HG03097 (cell line): ENCODE measurements around the gene COLEC12.

Experiments used
- ATAC-seq: cut with Tn5 transposase; IDR thresholded peaks from one replicate; pipeline ENCODE4 v1.9.1; 2021; ENCODE audit not compliant: unreplicated experiment, low FRiP score

The COLEC12 gene

DNA sequence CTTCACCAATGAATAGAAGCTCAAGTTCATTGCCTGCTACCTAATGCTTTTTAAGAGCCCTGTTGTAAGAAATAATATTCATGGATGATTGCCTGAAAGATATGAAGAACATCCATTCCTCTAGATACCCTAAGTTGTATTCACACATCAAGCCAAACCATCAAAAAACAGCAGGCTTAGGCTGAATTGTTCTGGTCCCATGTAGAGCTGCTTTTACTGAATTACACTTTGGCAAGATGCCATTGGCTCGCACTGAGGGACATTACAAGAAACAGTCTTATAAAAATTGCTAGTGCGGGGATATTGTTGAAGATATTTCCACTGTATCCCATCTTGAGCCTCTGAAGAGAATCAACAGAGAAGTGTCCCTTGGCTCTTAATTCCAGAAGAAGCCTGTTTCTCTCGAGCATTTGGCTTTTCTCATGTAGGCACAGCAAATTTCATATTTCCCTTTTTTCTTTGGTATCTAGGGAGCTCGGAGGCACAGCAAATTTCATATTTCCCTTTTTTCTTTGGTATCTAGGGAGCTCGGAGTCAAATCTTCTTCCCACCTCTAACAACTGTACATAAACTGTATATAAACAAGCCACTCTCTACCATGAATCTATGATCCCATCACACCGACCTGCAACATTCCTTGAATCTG is 107.5 kb downstream of the COLEC12 start:
- no peak for ATAC-seq

GRCh38 chr18:390741-391478 is 109.6 kb downstream of the COLEC12 start:
- no peak for ATAC-seq

GRCh38 chr18:389658-390357 is 110.7 kb downstream of the COLEC12 start:
- ATAC-seq, result no peak

DNA sequence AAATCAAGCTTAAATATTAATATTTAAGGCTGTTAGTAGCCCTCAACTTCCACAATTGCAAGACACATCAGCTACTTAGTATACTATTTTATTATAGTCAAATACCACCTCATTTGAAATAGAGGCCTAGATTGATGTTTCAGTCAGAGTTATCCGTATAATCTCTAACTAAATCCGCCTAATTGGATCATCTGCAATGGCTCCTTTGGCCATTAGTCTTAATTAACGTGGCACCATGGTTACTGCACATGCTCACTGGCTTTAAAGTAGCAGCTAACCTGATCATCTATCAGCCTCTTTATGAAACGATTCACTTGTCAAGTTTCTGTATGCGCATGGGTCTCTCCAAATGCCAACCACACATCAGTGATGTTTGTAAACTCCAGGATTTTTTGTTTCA is 112.3 kb downstream of the COLEC12 start:
- ATAC-seq, result no peak

GRCh38 chr18:386994-387393 is 113.5 kb downstream of the COLEC12 start:
- no peak for ATAC-seq

- ATAC-seq, result no peak
Observed at GRCh38 chr18:384897-385296, 115.6 kb downstream of the COLEC12 start.

DNA sequence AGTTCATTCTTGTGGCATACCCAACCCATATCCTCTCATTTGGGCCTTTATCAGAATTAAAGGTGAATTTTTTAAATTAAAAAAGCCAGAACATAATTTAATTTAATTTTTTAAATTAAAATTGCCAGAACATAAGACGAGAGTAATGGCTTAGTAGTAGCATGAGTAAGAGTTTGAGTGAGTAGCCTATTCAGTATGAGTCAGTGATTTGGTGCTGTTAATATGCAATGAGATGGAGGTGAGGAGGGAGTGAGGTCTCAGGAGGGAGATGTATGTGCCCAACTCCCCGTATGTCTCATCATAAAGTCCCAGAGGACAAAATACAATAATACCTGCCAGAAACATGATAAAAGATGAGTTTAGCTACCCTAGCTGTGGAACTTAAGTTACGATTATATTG is 117.4 kb downstream of the COLEC12 start:
- ATAC-seq, result no peak

GRCh38 chr18:382423-382984 is 118.0 kb downstream of the COLEC12 start:
- no peak for ATAC-seq

- ATAC-seq, result no peak
Observed at GRCh38 chr18:379681-380330, 120.7 kb downstream of the COLEC12 start.

DNA sequence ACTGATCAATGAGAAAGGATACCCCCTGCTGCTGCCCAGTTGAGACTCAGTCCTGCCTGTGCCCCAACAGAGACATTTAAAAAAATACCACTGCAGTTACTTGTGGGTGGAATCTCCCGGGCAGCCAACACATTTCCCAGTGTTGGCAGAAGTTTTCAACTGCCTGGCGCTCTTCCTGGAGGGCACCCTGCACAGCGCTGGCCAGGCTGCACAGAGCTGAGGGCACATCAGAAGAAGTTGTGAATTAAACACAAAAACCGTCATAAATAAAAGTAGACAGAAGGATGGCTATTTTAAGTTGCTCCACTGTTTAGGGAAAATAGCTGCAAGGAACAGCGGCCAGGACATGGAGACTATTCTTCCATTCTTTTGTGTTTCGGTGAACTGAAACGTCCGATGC is 122.4 kb downstream of the COLEC12 start:
- no peak for ATAC-seq

DNA sequence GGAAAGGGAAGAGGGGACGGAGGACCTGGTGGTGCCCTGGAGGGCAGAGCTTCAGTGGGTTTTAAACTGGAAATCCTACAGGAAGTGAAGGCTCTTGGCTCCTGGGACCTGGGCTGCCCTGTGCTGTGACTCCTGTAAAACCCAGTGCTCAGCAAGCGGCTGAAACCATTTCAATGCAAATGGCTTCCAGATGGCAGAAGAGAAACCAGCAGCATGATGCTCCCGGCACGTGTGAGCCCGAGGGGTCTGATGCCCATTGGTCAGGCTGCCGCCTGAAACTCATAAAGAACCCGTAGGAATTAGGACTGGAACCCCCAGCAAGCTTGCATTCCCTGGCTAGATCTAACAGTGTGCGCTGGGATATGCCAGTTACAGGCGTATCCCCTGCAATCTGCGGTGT is 123.4 kb downstream of the COLEC12 start:
- no peak for ATAC-seq

DNA sequence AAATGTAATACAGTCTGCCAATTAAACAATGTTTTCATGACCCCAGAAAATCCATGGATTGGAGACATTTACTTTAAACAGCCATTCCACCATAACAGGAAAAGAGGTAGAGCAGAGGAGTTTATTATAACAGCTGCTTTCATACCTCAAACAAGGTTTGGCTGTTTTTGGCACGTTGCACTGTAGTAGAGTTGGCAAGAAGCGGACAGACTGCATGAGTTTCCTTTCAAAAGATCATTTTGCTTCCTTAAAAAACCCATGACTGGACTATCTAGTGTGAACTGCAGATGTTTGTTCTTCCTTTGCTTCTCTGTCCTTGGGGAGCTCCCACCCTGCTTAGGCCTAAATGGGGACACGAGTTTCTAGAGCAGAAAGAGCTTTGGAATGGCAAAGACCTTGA is 124.2 kb downstream of the COLEC12 start:
- no peak for ATAC-seq

DNA sequence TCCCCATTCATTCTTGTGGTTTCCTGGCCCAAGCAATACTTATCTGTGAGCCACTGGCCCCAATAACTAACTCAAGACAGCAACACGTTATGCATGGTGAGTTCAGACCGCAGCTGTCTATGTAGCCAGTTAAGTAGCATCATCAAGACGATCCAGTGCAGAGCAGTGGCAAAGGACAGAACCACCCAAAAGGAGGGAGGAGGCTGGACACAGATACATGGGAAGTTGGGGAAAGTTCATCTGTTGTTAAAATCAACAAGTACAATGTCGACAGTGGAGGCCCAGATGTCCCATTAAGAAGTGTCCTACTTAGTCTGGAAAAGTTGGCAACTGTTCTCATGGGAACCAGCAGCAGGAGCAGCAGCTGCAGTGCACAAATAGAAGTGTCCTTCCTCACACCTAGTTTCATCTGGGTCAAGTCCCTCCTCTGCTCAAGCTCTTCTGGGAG is 125.8 kb downstream of the COLEC12 start:
- peak; percentile 94 for ATAC-seq

GRCh38 chr18:373780-374179 is 126.7 kb downstream of the COLEC12 start:
- ATAC-seq, result no peak

DNA sequence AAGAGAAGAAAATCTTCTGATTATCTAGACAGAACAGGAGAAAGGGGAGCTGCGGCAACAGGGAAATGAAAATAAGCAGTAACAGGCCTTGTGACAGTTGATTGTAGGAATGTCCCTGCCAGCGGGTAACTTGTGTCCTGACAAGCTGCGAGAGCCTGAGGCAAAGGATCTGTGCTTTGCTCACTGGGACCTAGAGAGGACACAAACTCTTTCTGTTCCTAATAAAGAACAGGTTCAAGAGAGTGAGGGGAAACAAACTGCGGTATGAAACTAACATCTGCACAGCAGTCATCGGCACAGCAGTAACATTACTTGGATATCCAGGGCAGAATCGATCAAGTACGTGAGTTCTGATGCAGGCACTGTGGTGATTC is 128.9 kb downstream of the COLEC12 start:
- no peak for ATAC-seq

- no peak for ATAC-seq
Observed at GRCh38 chr18:370751-371608, 129.5 kb downstream of the COLEC12 start.

DNA sequence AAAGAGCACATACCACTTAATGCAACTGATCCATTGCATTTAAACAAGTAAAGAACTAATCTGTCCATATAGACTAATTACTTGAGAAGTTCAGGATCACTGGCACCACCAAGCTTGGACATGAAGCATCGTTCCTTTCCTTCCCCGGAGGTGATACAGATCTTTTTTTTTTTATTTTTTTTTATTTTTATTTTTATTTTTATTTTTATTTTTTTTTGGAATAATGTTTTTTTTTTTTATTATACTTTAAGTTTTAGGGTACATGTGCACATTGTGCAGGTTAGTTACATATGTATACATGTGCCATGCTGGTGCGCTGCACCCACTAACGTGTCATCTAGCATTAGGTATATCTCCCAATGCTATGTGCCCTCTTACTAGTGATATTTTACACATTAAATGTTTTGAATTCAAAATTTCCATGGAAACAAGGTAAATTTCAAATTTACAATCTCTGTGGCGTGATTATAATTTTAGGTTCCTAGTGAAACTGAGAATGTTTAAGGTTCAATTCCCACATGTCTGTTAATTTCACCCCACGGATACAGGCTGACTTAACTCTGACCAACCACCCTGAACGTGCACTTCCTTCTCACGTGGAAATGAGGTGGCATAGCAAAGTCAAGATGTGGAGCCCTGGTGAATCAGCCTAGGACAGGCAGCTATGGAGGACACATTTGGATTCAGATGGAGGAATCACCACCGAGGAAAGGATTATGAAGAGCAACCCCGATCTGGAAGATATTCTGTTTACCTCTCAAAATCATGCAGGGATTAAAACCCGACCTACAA is 131.1 kb downstream of the COLEC12 start:
- ATAC-seq, result no peak

DNA sequence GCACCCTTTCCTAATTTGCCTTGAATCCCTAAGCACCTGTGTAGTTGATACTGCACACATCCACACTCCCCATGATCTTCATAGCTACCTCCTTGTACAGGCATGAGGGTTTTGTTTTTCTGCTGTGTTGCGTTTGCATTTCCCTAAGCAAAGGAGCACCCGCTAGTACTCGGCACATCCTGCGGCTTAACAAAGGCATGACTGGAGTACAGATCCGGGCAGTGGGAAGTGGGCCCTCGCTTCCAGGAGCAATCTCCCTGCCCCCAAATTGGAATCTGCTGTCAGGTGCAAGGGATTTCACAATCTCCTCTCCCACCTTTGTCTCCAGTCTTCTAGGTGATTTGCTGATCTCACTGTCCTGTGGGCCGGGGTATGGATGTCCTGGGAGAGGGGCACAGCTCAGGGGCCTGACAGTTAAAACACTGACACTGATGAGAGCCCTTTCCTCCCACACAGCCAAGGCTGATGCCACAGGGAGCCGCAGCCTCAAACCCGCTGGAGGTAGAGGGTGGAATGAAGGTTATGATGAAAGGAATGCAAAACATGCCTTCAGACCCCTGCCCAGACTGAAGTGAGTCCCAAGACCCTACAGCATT is 133.9 kb downstream of the COLEC12 start:
- ATAC-seq, result no peak

GRCh38 chr18:365651-366050 is 134.8 kb downstream of the COLEC12 start:
- ATAC-seq, result no peak
